ENCODE measurements around the gene OR2Y1. TPM values are rescaled to one million over a fixed set of nuclear protein-coding genes. Genes with fewer than 3 reads are reported as not detected.
"Not testable (repeated sequence)": the region's sequence is repeated elsewhere in the genome, so short reads cannot be mapped to it uniquely, and the experiment has no call there.

Gene OR2Y1
- total RNA-seq, 1 donor from 2014 or later, result not detected

DNA sequence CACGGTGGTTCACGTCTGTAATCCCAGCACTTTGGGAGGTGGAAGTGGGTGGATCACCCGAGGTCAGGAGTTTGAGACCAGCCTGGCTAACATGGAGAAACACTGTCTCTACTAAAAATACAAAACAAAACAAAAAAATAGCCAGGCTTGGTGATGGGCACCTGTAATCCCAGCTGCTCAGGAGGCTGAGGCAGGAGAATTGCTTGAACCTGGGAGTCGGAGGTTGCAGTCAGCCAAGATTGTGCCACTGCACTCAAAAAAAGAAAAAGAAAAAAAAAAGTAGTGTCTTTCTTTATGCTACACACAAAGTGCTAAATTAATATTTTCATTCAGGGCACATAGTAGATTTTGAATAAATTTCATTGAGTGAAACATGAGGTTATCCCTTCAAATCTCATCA lies 1.1 kb upstream of the OR2Y1 start:
- not testable (repeated sequence) for DNase-seq (ENCODE audit: low spot score)

DNA sequence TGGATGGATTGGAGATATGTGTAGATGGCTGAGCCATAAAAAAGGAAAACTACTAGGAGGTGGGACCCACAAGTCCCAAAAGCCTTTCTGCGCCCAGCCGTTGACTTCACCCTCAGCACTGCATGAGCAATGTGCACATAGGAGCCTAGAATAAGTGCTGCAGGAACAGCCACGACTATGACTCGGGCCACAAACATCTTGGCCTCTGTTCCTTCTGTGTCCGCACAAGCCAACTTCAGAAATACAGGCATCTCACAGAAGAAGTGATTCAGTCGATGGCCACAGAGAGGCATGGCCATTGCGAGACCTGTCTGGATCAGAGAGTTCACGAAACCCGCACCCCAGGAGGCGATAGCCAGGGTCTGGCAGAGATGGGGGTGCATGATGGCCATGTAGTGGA lies 587 bp downstream of the OR2Y1 start:
- DNase-seq (ENCODE audit: low spot score), result no peak

DNA sequence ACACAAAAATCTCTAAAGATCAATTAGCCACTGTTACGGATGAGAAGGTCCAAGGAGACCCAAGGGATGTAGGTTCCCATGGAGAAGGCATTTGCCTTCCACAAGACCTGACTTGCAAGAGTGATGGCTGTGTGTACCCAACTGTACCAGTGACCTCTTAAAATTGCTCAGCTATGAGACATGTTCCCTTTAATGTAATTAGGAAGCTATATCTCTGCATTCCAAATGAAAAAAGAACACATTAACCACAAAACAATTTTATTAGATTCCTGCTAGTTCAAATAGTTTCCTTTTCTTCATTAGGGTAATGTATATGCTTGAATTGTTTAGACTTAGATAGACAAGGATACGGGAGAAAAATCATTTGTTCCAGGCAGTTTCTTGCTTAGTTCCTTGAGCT lies 3.3 kb downstream of the OR2Y1 start:
- no peak for DNase-seq (ENCODE audit: low spot score)

DNA sequence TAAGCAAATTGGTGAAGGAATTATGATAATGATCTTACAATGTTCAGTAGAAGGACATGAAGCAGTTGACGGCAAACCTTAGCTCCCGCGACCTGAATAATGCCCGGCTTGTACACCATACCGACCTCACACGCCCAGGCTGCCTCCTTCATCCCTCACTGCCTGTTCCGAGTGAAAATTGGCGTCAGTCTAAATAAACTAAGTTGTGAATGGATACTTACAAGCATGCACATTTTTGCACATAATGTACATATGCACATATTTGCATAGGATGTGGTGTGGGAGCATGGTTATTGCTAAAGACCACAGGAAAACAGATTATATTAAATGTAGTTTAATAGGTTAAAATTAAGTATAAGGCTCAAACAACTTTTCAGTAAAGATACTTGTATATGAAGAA lies 14.9 kb downstream of the OR2Y1 start:
- DNase-seq (ENCODE audit: low spot score), result no peak

DNA sequence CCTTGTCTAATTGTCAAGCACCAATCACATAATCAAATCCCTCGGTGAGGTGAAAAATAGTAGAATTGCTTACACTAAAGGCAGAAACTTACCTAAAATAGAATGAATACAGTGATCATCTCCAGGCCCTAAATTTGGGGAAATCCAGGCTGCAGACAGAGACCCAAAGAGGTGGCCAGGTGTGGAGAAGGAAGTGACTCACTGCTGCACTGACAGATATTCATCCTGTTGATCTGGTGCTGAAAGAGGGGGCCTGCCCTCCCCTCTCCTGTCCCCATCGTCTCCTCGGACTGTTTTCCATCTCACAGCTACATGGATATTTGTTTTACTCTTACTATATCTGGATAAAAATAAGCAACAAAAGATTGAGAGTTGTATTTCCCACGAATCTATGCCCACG lies 15.9 kb downstream of the OR2Y1 start:
- DNase-seq (ENCODE audit: low spot score), result no peak

DNA sequence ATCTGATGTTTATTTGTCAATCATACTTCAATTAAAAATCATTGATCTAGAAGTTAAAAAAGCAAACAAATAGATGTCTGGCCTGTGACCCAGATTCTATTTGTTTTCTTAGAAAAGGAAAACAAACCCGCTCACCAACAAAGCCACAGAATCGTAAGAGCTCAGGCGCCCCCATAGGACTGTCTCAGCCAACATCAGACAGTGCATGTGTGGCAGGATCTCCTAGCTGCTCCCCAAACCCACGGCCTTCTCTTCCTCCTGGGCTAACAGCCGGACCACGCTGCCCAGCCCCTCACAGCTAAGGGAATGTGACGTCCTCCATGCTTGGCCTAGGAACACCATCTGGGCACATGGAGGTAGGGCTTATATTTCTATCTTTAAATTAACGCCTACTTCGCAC lies 19.4 kb downstream of the OR2Y1 start:
- no peak for DNase-seq (ENCODE audit: low spot score)

DNA sequence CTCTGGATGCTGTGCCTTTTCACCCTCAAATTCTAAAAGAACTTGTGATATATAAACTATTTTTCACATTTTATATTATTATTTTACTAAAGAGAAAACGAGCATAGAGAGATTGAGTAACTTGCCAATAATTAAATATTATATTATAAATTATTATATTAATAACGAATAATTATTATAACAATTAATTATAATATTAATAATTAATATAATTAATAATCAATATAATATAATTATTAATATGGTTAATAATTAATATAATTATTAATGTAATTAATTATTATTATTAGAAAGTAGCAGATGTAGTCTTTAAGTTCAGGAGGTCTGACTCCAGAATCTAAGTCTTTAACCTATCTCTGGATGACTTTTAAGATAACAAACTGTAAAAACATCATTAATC lies 20.1 kb downstream of the OR2Y1 start:
- DNase-seq (ENCODE audit: low spot score), result no peak

DNA sequence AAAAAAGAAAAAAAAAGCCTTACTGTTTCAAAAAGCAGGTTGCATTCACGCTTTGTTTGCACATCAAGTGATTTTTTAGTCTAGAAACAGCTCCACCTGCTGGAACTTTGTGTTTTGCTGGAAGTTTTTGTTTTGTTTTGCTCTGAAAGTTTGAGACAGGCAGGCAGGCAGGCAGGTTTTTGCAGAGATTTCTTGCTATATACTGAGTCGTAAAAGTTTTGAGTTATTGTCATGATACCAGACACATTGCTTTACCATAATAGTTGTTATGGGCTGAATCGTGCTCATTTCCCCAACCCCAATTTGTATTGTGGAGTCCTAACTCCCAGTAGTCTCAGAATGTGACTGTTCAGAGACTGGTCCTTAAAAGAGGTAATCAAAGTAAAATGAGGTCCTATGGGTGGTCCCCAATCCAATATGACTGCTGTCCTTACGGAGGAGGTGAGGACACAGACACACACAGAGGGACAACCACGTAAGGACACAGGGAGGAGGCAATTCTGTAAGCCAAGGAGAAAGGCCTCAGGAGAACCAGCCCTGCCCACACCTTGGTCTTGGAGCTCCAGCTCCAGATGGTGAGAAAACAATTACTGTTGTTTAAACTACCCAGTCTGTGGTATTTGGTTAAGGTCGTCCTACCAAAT lies 20.9 kb downstream of the OR2Y1 start:
- DNase-seq (ENCODE audit: low spot score), result no peak

DNA sequence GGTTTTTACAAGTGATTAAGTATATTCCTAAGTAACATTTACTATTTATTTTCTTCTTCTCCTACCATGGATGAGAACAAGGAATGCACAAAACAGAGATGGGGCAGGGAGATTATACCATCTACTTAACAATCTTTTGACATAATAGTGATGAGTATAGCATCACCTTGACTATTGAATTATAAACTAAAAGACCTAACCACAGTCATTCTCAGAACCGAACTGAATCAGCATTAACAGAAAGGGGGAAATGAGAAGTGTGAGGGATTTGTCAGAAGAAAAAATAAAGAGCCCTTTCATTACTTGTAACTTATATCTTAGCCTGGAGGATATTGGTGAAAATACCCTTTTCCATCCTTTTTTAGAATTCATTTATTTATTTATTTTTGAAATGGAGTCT lies 21.9 kb downstream of the OR2Y1 start:
- DNase-seq (ENCODE audit: low spot score), result no peak

DNA sequence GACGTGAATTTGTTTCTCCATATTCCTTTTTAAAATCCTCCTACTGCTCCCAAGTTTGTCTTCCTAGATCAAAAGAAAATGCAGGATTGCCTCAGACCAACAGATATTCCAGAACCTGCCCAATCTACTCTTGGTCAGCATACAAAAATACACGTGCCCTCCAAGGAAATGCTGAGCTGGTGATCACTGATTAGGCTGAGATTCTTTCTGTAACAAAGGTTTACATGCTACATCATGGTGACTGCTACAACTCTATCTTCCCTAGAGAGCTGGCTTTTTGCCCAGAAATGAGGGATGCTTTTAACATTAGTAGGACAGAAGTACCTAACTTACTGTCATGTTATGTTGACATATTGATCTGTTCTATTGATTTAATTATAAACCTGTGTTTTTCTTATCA lies 35.5 kb downstream of the OR2Y1 start:
- DNase-seq (ENCODE audit: low spot score), result no peak

DNA sequence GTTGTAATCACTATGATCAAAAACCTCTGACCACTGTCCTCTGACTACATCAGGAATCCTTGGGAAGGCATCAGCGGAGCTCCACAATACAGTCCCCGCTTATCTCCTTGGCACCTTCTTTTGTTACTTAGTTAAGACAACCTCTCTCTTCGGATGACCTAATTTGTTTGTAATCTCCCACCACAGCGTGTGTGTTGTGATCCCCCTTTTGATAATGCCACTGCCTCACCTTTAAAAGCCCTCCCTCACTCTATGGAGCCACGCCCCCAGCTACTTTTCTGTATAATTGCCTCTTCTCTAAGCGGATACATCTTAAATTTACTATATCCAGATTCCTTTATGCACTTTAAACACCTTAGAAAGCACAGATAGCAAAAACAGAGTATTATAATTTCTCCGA lies 35.9 kb downstream of the OR2Y1 start:
- DNase-seq (ENCODE audit: low spot score), result no peak

DNA sequence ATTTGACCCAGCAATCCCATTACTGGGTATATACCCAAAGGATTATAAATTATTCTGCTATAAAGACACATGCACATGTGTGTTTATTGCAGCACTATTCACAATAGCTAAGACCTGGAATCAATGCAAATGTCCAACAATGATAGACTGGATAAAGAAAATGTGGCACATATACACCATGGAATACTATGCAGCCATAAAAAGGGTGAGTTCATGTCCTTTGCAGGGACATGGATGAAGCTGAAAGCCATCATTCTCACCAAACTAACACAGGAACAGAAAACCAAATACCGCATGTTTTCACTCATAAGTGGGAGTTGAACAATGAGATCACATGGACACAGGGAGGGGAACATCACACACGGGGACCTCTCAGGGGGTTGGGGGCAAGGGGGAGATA lies 36.5 kb downstream of the OR2Y1 start:
- not testable (repeated sequence) for DNase-seq (ENCODE audit: low spot score)

DNA sequence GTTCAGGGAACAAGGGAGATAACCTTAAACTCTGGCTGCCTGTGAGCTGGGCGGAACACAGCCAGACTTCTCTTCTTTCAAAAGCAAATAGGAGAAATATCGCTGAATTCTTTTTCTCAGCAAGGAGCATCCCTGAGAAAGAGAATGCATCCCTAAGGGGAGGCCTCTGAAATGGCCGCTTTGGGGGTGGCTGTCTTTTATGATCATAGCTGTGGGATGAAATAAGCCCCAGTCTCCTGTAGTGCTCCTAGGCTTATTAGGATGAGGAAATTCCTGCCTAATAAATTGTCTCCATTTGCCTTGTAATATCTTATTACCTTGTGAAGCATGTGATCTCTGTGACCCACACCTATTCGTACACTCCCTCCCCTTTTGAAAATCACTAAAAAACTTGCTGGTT lies 39.4 kb downstream of the OR2Y1 start:
- not testable (repeated sequence) for DNase-seq (ENCODE audit: low spot score)

DNA sequence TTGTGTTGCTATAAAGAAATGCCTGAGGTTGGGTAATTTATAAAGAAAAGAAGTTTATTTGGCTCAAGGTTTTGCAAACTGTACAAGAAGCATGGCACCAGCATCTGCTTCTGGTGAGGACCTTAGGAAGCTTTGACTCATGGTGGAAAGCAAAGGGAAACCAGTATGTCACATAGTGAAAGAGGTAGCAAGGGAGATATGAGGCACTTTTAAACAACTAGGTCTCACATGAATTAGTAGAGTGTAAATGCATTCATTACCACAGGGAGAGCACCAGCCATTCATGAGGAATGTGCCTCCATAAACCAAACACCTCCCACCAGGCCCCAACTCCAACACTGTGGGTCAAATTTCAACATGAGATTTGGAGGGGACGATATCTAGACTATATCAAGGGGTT lies 40.8 kb downstream of the OR2Y1 start:
- no peak for DNase-seq (ENCODE audit: low spot score)

DNA sequence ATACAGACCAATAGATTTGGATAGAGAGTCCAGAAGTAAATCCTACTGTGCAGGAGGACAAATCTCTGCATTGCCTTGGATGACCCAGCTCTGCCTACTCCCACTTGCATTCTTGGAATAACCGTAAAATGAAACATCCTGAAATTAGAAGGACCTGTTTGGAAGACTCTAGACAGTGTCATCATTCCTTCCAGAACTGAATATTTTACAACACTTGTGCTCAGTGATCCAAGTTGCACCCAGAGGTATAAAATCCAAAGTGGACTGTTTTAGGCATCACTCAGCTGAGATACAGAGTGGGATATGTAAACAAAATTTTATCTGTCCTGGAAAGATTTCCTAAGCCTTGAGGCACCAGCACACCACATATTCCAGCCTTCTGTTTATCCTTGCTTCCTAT lies 43.7 kb downstream of the OR2Y1 start:
- no peak for DNase-seq (ENCODE audit: low spot score)

DNA sequence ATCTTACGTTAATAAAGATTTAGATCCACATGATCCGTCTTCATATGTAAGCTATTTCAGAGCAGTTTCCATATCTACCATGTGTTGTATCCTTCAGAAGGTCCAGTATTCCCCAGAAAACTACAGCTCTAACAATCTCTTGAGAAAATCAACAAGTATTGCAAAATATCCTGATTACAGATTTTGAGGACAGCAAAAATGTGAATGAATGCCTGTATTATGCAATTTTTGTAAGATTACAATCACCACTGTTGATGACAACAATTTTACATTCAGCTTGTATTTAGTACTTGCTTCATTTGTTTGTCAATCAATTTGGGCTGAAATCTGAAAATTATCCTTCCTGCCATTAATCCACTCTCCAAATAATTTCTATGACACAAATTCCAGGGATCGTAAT lies 47.4 kb downstream of the OR2Y1 start:
- DNase-seq (ENCODE audit: low spot score), result no peak

DNA sequence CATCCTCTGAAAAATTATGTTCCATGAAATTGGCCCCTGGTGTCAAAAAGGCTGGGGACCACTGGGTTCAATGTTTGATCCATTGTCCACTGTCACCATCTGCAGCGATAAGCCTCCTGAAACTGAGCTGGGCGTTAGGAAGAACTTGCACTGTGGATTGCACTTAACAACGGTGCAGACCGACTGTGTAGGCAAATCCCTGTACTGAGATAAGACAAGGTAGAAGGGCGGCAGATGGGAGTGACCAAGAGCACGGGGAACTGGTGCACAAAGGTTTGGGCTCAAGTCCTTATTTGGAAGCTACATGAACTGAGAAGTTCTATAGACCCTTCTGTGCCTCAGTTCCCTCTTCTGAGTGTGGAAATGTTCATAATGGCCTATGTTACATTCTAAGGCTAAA lies 48.8 kb downstream of the OR2Y1 start:
- DNase-seq (ENCODE audit: low spot score), result no peak

DNA sequence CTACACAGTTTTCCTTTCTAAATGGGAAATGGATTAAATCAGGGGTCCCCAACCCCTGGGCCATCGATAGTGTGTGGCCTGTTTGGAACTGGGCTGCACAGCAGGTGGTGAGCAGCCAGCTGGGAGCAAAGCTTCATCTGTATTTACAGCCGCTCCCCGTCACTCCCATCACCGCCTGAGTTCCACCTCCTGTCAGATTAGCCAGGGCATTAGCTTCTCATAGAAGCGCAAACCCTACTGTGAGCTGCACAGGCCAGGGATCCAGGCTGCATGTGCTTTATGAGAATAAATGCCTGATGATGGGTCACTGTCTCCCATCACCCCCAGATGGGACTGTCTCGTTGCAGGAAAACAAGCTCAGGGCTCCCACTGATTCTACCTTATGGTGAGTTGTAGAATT lies 49.3 kb downstream of the OR2Y1 start:
- DNase-seq (ENCODE audit: low spot score), result no peak

DNA sequence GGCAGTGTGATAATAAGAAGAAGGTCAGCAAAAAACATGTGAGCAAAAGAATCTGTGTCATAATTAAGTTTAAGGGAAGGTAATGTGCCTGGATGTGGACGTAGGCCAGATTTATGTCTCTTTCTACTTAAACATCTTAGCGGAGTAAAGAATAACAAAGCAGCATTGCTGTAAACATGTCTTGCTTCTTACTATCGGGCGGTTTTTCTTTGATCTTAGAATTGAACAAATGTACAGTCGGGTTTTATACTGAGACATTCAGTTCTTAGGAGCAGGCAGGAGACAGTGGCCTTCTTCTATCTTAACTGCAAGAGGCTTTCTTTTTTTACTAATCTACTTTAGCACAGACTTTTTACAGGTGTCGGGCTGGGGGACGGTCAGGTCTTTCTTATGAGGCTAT lies 50.1 kb downstream of the OR2Y1 start:
- DNase-seq (ENCODE audit: low spot score), result no peak

Other genes with a start within 250 kb of the OR2Y1 start
- 14.8 TPM for gene CNOT6, start 245.7 kb downstream of the OR2Y1 start, total RNA-seq
- gene SCGB3A1, start 148.6 kb downstream of the OR2Y1 start, total RNA-seq, result 0.71 TPM
- gene FLT4, start 90.5 kb downstream of the OR2Y1 start, total RNA-seq, result 26.8 TPM
- gene MGAT1, start 62.7 kb upstream of the OR2Y1 start, total RNA-seq, result 380 TPM
- 9.1 TPM for gene ZFP62, start 121.2 kb upstream of the OR2Y1 start, total RNA-seq
- gene BTNL8, start 159.1 kb upstream of the OR2Y1 start, total RNA-seq, result 0.96 TPM
- gene BTNL3, start 248.8 kb upstream of the OR2Y1 start, total RNA-seq, result 0.29 TPM